Osteoblast (primary cell): ENCODE measurements around the gene MAP6. TPM values are rescaled to one million over a fixed set of nuclear protein-coding genes. Genes with fewer than 3 reads are reported as not detected.

Experiments used
- DNase-seq: peaks from one replicate; pipeline ENCODE4 v3.0.0; 2011; ENCODE audit warnings: low spot score, mixed read lengths; ENCODE audit not compliant: insufficient read length; ENCODE audit errors: missing footprints
- H2AFZ ChIP-seq: 2 replicates; pipeline ENCODE4 v1.6.0; 2011; ENCODE audit warnings: mild to moderate bottlenecking, low read length
- H3K27ac ChIP-seq: 2 replicates; pipeline ENCODE4 v1.5.1; 2011; ENCODE audit warnings: mild to moderate bottlenecking, low read depth, low read length, moderate library complexity
- H3K27me3 ChIP-seq: 2 replicates; pipeline ENCODE4 v1.6.0; 2012; ENCODE audit warnings: mild to moderate bottlenecking, control low read depth, inconsistent platforms, low read length, moderate library complexity; ENCODE audit not compliant: insufficient read depth
- H3K36me3 ChIP-seq: 2 replicates; pipeline ENCODE4 v1.5.1; 2011; ENCODE audit warnings: mild to moderate bottlenecking, low read length, control low read depth, moderate library complexity; ENCODE audit not compliant: insufficient read depth
- H3K4me1 ChIP-seq: 2 replicates; pipeline ENCODE4 v1.5.1; 2011; ENCODE audit warnings: mild to moderate bottlenecking, low read length, control low read depth, moderate library complexity; ENCODE audit not compliant: insufficient read depth
- H3K4me2 ChIP-seq: 2 replicates; pipeline ENCODE4 v1.6.0; 2011; ENCODE audit warnings: mild to moderate bottlenecking, low read length; ENCODE audit not compliant: insufficient read depth
- H3K4me3 ChIP-seq: fragments of 200-600 bp; sonication (generic); 3 replicates; pipeline ENCODE4 v1.5.1; 2012; ENCODE audit warnings: mild to moderate bottlenecking, low read length, inconsistent platforms; ENCODE audit not compliant: insufficient read depth
- H3K79me2 ChIP-seq: 2 replicates; pipeline ENCODE4 v1.6.0; 2012; ENCODE audit warnings: mild to moderate bottlenecking, low read length, control low read depth, inconsistent platforms; ENCODE audit not compliant: insufficient read depth
- H3K9me3 ChIP-seq: 2 replicates; pipeline ENCODE4 v1.5.1; 2011; ENCODE audit warnings: low read depth, low read length, control low read depth
- H4K20me1 ChIP-seq: 2 replicates; pipeline ENCODE4 v1.6.0; 2012; ENCODE audit warnings: mild to moderate bottlenecking, low read length, control low read depth; ENCODE audit not compliant: insufficient read depth
- total RNA-seq: library from RNA; depleted of rRNA; stranded (reverse); fragments of >200 nt; gene quantifications from 2 replicates; pipeline ENCODE4 v1.2.3, GENCODE V29; 2012
- TF ChIP-seq, protein P1 (sequence below): IDR thresholded peaks from 2 replicates; pipeline ENCODE4 v1.5.1; 2011; ENCODE audit warnings: mild to moderate bottlenecking, low read depth, low read length, moderate library complexity; ENCODE audit errors: extremely low read depth

The MAP6 gene
- total RNA-seq, 1 donor: 0.72 TPM

DNA sequence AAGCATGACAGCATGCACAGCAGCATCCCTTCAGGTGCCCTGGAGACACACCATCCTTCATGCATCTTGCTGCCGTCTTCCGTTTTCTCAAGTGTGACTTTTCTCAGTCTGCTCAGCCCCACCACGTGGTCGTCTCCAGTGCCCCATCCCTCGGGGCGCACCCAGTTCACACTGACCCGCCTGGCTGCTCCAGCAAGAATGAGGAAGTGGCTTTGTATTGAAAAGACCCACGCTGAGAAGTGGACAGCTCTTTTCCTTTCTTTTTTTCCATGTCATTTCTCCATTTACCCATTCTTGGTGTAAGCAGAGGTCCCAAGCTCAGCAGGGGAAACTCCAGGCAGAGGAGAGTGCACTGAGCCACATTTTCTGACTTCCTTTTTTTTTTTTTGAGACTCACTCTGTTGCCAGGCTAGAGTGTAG is 92.3 kb downstream of the MAP6 start:
- peaks cover 8% of the 10 kb centered on the region for H3K79me2 ChIP-seq
- H3K4me1 ChIP-seq: peaks cover 6% of the 10 kb centered on the region
- no peak overlapping the region for H3K27ac ChIP-seq
- H3K9me3 ChIP-seq: no peaks in the 10 kb centered on the region
- no peak overlapping the region for H2AFZ ChIP-seq
- no peak overlapping the region for H3K4me2 ChIP-seq
- H3K36me3 ChIP-seq: peaks cover 32% of the 10 kb centered on the region
- H4K20me1 ChIP-seq: peaks cover 26% of the 10 kb centered on the region
- no peak overlapping the region for H3K4me3 ChIP-seq
- H3K27me3 ChIP-seq: no peaks in the 10 kb centered on the region
- TF ChIP-seq, protein P1, sequence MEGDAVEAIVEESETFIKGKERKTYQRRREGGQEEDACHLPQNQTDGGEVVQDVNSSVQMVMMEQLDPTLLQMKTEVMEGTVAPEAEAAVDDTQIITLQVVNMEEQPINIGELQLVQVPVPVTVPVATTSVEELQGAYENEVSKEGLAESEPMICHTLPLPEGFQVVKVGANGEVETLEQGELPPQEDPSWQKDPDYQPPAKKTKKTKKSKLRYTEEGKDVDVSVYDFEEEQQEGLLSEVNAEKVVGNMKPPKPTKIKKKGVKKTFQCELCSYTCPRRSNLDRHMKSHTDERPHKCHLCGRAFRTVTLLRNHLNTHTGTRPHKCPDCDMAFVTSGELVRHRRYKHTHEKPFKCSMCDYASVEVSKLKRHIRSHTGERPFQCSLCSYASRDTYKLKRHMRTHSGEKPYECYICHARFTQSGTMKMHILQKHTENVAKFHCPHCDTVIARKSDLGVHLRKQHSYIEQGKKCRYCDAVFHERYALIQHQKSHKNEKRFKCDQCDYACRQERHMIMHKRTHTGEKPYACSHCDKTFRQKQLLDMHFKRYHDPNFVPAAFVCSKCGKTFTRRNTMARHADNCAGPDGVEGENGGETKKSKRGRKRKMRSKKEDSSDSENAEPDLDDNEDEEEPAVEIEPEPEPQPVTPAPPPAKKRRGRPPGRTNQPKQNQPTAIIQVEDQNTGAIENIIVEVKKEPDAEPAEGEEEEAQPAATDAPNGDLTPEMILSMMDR: no peak
- DNase-seq: peak; percentile 94

DNA sequence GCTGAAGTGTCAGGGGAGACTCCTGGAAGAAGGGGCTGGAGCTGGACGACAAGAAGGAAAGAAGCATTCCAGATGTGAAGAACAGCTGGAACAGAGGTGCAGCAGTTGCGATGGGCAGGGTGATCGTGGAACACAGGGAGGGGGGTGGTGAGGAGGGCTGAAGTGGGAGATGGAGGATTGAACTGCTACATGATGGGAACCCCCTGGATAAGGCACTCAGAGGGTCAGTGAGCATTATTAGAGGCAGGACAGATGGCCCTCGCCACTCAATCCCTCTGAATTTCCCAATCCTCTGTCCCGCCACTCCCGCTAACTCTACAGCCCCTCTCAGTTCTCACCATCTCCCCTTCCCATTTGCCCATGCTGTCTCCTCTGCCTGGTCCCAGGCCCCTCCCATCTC is 92.8 kb downstream of the MAP6 start:
- Histone ChIP-seq H3K27me3 (no peaks in the 10 kb centered on the region), H3K36me3 (peaks cover 37% of the 10 kb centered on the region), H3K9me3 (no peaks in the 10 kb centered on the region), H4K20me1 (peaks cover 31% of the 10 kb centered on the region), H3K27ac (no peak overlapping the region), H3K4me3 (no peak overlapping the region), H3K79me2 (peaks cover 13% of the 10 kb centered on the region), H3K4me2 (no peak overlapping the region), H2AFZ (no peak overlapping the region), H3K4me1 (peaks cover 6% of the 10 kb centered on the region)
- DNase-seq: peak; percentile 52
- TF ChIP-seq, protein P1: no peak

DNA sequence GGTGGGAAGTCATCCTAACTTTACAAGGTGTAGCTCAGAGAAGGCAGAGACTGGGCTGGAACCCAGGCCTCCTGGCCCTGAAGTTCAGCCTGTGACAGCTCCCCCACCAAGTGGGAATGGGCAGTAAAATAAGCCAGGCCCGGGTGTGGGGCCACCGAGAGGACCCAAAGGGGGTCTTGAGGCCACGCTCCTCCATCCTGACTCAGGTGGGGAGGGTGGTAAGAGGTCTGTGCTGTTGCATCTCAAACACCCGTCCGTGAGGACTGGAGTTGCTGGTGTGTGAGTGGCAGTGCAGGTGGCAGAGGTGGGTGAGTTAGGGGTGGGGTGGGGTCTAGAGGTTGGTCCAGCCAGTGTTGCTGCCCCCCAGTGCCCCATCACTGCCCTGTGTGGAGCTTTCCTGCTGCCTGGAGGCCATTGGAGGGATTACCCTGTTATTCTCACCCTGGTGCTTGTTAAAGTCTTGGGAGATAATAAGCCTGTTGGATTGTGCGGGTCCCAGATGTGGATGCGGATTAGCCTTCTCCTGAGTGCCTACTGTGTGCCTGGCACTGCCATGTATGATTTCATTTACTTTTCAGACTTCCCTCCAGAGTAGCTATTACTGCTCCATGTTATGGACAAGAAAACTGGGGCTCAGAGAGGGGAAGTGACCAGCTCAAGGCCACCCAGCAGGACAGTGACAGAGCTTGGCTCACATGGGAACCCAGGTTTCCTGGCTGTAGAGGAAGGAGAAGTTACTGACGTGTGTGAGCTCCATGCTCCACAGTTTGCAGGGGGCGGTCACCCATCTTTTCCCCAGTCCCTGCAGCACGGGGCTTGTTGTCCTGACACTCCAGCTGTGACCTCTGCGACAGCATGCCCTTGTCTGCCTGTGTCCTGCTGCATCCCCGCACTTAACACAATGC is 93.9 kb downstream of the MAP6 start:
- peaks cover 23% of the 10 kb centered on the region for H3K79me2 ChIP-seq
- peaks cover 42% of the 10 kb centered on the region for H4K20me1 ChIP-seq
- H3K27me3 ChIP-seq: no peaks in the 10 kb centered on the region
- DNase-seq: peak; percentile 77
- H3K36me3 ChIP-seq: peaks cover 48% of the 10 kb centered on the region
- no peak overlapping the region for H3K4me2 ChIP-seq
- H2AFZ ChIP-seq: no peak overlapping the region
- peaks cover 6% of the 10 kb centered on the region for H3K4me1 ChIP-seq
- TF ChIP-seq, protein P1: peak; percentile 41
- no peaks in the 10 kb centered on the region for H3K9me3 ChIP-seq
- no peak overlapping the region for H3K4me3 ChIP-seq
- H3K27ac ChIP-seq: no peak overlapping the region

DNA sequence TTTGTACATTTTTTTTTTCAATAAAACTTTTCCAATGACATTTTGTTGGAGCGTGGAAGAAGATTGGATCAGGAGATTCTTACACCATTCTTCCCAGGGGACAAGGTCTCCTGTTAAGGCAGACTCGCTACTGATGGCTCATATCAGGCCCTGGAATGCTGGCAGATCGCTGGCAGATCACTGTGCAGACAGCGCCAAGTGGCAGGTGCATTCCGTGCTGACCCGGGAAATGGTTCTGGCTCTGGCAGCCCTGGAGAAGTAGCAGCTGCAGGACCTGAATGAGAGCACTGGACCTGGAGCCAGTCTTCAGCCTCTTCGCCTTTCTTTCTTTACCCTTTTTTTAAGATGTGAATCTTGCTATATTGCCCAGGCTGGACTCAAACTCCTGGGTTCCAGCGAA is 96.1 kb downstream of the MAP6 start:
- peaks cover 8% of the 10 kb centered on the region for H3K4me1 ChIP-seq
- no peaks in the 10 kb centered on the region for H3K9me3 ChIP-seq
- H3K27me3 ChIP-seq: no peaks in the 10 kb centered on the region
- no peak overlapping the region for H3K27ac ChIP-seq
- peaks cover 61% of the 10 kb centered on the region for H4K20me1 ChIP-seq
- TF ChIP-seq, protein P1: no peak
- DNase-seq: no peak
- H3K4me3 ChIP-seq: no peak overlapping the region
- H3K36me3 ChIP-seq: peaks cover 70% of the 10 kb centered on the region
- no peak overlapping the region for H2AFZ ChIP-seq
- peaks cover 43% of the 10 kb centered on the region for H3K79me2 ChIP-seq
- H3K4me2 ChIP-seq: no peak overlapping the region
